SK-N-MC (cell line): ENCODE results near the gene EFCAB6.

Experiments used
- EZH2 ChIP-seq: fragments of 200-600 bp; sonication (generic); IDR thresholded peaks from one replicate; pipeline ENCODE4 v1.6.1; 2017; ENCODE audit warnings: antibody characterized with exemption
- FOXP2 ChIP-seq: optimal IDR thresholded peaks from 2 replicates; pipeline ENCODE3; 2011; ENCODE audit warnings: mild to moderate bottlenecking, moderate library complexity; ENCODE audit not compliant: insufficient read depth; ENCODE audit errors: extremely low read length, control extremely low read depth
- POLR2AphosphoS5 ChIP-seq: IDR thresholded peaks from 2 replicates; pipeline ENCODE4 v1.6.1; 2012; ENCODE audit warnings: mild to moderate bottlenecking, low read depth, low read length, borderline replicate concordance

- TF ChIP-seq POLR2AphosphoS5 (no peak), EZH2 (no peak), FOXP2 (no peak)
Measured at GRCh38 chr22:43550672-43551071, 261.4 kb downstream of the EFCAB6 start.
